ENCODE measurements around the gene RNF41. TPM values are rescaled to one million over a fixed set of nuclear protein-coding genes. Genes with fewer than 3 reads are reported as not detected.
A peak's percentile ranks its signal among the peaks of the same experiment; 100 is the strongest.

RNF41 gene
- polyA plus RNA-seq, 4 donors, result 11.4 to 31.2 (median 18.3) TPM

DNA sequence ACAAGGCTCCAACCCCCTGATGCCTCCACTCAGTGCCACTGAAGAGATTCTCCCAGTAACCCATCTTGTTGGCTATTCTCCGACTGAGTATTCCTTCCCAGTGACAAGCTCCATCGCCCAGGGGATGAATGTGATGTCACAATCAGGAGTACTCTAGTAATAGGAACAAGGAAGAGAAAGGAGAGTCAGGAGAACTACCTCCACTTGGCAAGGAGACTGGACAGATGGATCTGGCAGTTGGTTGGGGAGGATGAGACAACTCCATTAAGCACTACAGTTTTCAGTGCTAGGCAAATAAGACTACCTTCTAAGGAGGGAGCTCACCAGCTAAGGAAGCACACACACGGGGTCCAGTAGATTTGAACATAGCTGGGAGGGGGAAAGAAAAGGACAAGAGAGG, 5.3 kb downstream of the RNF41 start:
- no peak for DNase-seq
- Histone ChIP-seq H3K27me3 (ENCODE audit: control insufficient read depth in 3 of 3, insufficient read depth in 3 of 3, low read length in 3 of 3) (no peaks in the 10 kb centered on the region), H3K4me3 (ENCODE audit: low read depth in 1 of 3, low read length in 3 of 3) (no peak overlapping the region), H3K4me1 (ENCODE audit: control insufficient read depth in 3 of 3, insufficient read depth in 2 of 3, low read depth in 1 of 3, low read length in 2 of 3) (peaks cover 0 to 9% (median 3%) of the 10 kb centered on the region in 3 donors), H3K9me3 (ENCODE audit: control insufficient read depth in 2 of 2, insufficient read depth in 1 of 2, low read depth in 1 of 2, low read length in 1 of 2) (no peaks in the 10 kb centered on the region), H3K27ac (ENCODE audit: low read depth in 1 of 3, low read length in 2 of 3) (no peak overlapping the region), H3K36me3 (ENCODE audit: control insufficient read depth in 3 of 3, insufficient read depth in 2 of 3, low read depth in 1 of 3, low read length in 3 of 3) (peaks cover 6 to 57% (median 16%) of the 10 kb centered on the region in 3 donors)
- 88 to 93% (median 92%) methylated on average over 3 of the region's 3 CpGs for WGBS, 3 donors
- no peak for FAIRE-seq

DNA sequence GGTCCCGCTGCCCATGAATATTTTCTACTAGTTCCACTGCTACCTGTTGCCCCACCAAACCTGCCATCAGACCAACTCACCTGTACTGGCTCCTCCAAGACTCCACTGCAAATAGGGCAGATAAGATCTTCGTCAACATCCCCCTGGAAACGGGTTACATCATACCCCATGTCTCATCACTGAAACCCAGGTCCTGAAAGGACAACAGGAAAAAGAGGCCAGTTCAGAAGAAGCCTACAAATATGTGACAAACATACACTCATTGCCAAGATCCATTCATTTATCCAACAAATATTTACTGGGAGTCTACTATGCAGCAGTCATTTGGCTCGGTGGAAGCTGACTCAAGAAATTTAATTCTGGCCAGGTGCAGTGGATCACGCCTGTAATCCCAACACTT, 7.8 kb downstream of the RNF41 start:
- Histone ChIP-seq H3K27ac (ENCODE audit: low read depth in 1 of 3, low read length in 2 of 3) (no peak overlapping the region), H3K9me3 (ENCODE audit: control insufficient read depth in 2 of 2, insufficient read depth in 1 of 2, low read depth in 1 of 2, low read length in 1 of 2) (no peaks in the 10 kb centered on the region), H3K27me3 (ENCODE audit: control insufficient read depth in 3 of 3, insufficient read depth in 3 of 3, low read length in 3 of 3) (no peaks in the 10 kb centered on the region), H3K36me3 (ENCODE audit: control insufficient read depth in 3 of 3, insufficient read depth in 2 of 3, low read depth in 1 of 3, low read length in 3 of 3) (peaks cover 8 to 67% (median 22%) of the 10 kb centered on the region in 3 donors), H3K4me1 (ENCODE audit: control insufficient read depth in 3 of 3, insufficient read depth in 2 of 3, low read depth in 1 of 3, low read length in 2 of 3) (no peaks in the 10 kb centered on the region), H3K4me3 (ENCODE audit: low read depth in 1 of 3, low read length in 3 of 3) (no peak overlapping the region)
- 85 to 92% (median 89%) methylated on average over 5 of the region's 5 CpGs for WGBS, 3 donors
- no peak for DNase-seq
- no peak for FAIRE-seq

DNA sequence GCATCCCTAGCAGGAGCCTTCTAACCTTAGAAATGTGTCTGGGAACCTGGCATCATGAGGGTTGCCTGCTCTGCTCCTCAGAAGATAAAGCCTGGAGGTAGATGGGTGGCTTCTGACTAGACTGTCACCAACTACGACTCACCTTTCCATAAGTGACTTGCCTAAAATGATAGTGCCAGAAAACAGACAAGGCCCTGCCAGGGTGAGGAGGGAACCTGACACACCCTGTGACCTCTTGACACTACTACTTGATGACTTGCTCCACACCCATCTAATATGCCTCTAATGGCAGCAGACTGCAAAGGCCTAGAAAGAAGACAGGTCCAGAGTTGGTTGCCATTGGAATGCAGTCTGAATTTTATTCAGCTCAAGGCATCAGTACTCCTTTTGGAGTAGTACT, 9.4 kb downstream of the RNF41 start:
- DNase-seq (no peak), FAIRE-seq (no peak)
- 72 to 86% (median 80%) methylated on average over 1 of the region's 1 CpG for WGBS, 3 donors
- H3K27me3 ChIP-seq (ENCODE audit: control insufficient read depth in 3 of 3, insufficient read depth in 3 of 3, low read length in 3 of 3), result no peaks in the 10 kb centered on the region
- no peaks in the 10 kb centered on the region for H3K4me1 ChIP-seq (ENCODE audit: control insufficient read depth in 3 of 3, insufficient read depth in 2 of 3, low read depth in 1 of 3, low read length in 2 of 3)
- no peak overlapping the region for H3K4me3 ChIP-seq (ENCODE audit: low read depth in 1 of 3, low read length in 3 of 3)
- no peaks in the 10 kb centered on the region for H3K9me3 ChIP-seq (ENCODE audit: control insufficient read depth in 2 of 2, insufficient read depth in 1 of 2, low read depth in 1 of 2, low read length in 1 of 2)
- H3K27ac ChIP-seq (ENCODE audit: low read depth in 1 of 3, low read length in 2 of 3), result no peak overlapping the region
- peaks cover 8 to 74% (median 23%) of the 10 kb centered on the region in 3 donors for H3K36me3 ChIP-seq (ENCODE audit: control insufficient read depth in 3 of 3, insufficient read depth in 2 of 3, low read depth in 1 of 3, low read length in 3 of 3)

DNA sequence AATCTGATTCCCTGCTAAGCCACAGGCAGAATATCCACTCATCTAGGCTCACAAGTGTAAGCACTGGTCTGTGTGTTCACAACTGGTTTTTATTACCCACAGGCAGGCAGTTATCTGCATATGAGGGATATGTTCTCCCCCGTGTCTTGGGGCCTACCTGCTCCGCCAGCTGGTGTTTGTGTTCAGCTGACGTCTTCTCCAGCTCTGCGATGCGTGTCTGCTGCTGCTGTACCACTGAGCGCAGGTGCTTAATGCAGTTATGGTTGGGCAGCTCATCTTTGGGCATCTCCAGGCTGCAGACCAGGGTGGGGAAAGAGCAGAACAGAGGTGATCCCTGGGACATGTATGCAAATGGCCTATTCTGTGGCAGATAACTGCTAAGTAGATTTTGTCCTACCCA, 13.7 kb downstream of the RNF41 start:
- WGBS, 3 donors, result 84 to 86% (median 86%) methylated on average over 6 of the region's 6 CpGs
- H3K36me3 ChIP-seq (ENCODE audit: control insufficient read depth in 3 of 3, insufficient read depth in 2 of 3, low read depth in 1 of 3, low read length in 3 of 3), result peaks cover 8 to 56% (median 14%) of the 10 kb centered on the region in 3 donors
- DNase-seq (peak in 1 of 2 donors; percentile 31), FAIRE-seq (no peak)
- no peaks in the 10 kb centered on the region for H3K4me1 ChIP-seq (ENCODE audit: control insufficient read depth in 3 of 3, insufficient read depth in 2 of 3, low read depth in 1 of 3, low read length in 2 of 3)
- H3K27ac ChIP-seq (ENCODE audit: low read depth in 1 of 3, low read length in 2 of 3), result no peak overlapping the region
- H3K27me3 ChIP-seq (ENCODE audit: control insufficient read depth in 3 of 3, insufficient read depth in 3 of 3, low read length in 3 of 3), result no peaks in the 10 kb centered on the region
- H3K4me3 ChIP-seq (ENCODE audit: low read depth in 1 of 3, low read length in 3 of 3), result no peak overlapping the region
- H3K9me3 ChIP-seq (ENCODE audit: control insufficient read depth in 2 of 2, insufficient read depth in 1 of 2, low read depth in 1 of 2, low read length in 1 of 2), result no peaks in the 10 kb centered on the region

DNA sequence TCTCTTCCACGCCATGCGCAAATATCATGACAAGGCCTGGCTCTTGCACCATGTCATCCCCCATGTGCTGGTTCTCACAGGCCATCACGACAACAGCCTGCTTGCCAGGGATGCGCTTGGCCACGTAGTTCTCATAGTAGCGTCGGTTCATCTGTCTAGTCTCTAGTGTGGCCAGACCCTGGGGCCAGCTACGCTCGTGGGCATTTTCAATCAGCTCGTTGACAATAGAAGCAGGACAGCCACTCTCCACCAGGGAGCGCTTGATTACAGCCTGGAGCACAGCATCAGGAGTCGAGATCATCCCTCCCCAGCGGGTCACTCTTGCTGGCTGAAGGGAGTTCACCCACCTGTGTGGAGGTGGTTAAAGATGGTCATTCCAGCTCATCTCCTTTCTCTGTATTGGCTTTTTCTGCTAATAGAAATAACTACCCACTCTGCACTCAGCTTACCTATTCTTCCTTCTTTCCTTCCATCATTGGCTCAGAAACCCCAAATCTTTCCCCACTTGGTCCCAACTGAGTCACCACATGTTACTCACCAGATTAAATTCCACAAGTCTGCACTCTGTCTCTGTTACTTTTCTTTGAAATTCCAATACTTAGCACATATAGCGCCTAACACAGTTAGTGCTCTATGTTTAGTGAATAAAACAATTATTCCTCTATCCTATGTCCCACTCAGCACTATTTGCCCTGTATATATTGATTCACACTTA, 15.1 kb downstream of the RNF41 start:
- H3K27ac ChIP-seq (ENCODE audit: low read depth in 1 of 3, low read length in 2 of 3), result no peak overlapping the region
- peak; percentile 72 to 75 for DNase-seq
- WGBS, 3 donors, result 54 to 60% (median 59%) methylated on average over 14 of the region's 14 CpGs
- FAIRE-seq, result no peak
- H3K9me3 ChIP-seq (ENCODE audit: control insufficient read depth in 2 of 2, insufficient read depth in 1 of 2, low read depth in 1 of 2, low read length in 1 of 2), result no peaks in the 10 kb centered on the region
- peaks cover 2 to 44% (median 10%) of the 10 kb centered on the region in 3 donors for H3K36me3 ChIP-seq (ENCODE audit: control insufficient read depth in 3 of 3, insufficient read depth in 2 of 3, low read depth in 1 of 3, low read length in 3 of 3)
- H3K27me3 ChIP-seq (ENCODE audit: control insufficient read depth in 3 of 3, insufficient read depth in 3 of 3, low read length in 3 of 3), result no peaks in the 10 kb centered on the region
- no peak overlapping the region for H3K4me3 ChIP-seq (ENCODE audit: low read depth in 1 of 3, low read length in 3 of 3)
- peaks cover 0 to 6% (median 0%) of the 10 kb centered on the region in 3 donors for H3K4me1 ChIP-seq (ENCODE audit: control insufficient read depth in 3 of 3, insufficient read depth in 2 of 3, low read depth in 1 of 3, low read length in 2 of 3)

DNA sequence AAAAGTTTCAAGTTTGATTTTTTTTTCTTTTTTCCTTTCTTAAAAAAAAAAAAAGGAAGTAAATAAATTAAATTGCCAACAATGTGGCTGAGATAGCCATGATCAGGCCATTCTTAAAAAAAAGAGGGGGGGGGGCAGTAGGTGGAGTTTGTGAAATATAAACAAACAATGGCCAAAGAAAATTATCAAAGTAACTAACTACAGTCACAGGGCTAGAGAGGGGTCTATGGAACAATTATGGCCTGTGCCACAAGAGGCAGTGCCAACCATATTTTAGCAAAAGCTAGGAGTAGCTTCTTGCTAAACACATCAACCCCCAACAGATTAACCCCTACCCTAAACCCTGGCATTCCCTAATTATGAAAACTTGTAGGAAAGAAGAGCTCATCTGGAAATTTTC, 16.3 kb downstream of the RNF41 start:
- no peak for DNase-seq
- Histone ChIP-seq H3K4me1 (ENCODE audit: control insufficient read depth in 3 of 3, insufficient read depth in 2 of 3, low read depth in 1 of 3, low read length in 2 of 3) (peaks cover 0 to 6% (median 0%) of the 10 kb centered on the region in 3 donors), H3K27me3 (ENCODE audit: control insufficient read depth in 3 of 3, insufficient read depth in 3 of 3, low read length in 3 of 3) (no peaks in the 10 kb centered on the region), H3K27ac (ENCODE audit: low read depth in 1 of 3, low read length in 2 of 3) (no peak overlapping the region), H3K36me3 (ENCODE audit: control insufficient read depth in 3 of 3, insufficient read depth in 2 of 3, low read depth in 1 of 3, low read length in 3 of 3) (peaks cover 0 to 37% (median 10%) of the 10 kb centered on the region in 3 donors), H3K4me3 (ENCODE audit: low read depth in 1 of 3, low read length in 3 of 3) (no peak overlapping the region), H3K9me3 (ENCODE audit: control insufficient read depth in 2 of 2, insufficient read depth in 1 of 2, low read depth in 1 of 2, low read length in 1 of 2) (no peaks in the 10 kb centered on the region)
- no peak for FAIRE-seq

DNA sequence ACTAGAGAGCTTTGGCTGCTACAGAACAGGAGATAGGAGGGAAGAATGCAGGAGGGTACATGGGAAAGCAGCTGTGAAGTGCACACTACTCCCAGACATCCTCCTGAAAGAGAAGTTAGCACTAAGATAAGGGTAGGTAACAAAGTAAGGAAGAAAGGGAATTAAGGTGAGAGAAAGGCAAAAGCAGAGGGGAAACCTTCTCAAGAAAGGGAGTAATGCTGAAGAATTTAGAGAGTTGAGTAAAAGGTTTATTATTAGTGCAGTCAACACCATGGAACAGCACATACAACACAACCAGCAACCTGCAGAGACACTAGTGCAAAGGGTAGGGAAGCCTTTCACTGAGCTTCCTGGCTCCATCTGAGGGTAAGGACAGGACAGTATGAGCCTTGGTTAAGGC, 17.4 kb downstream of the RNF41 start:
- no peak overlapping the region for H3K27ac ChIP-seq (ENCODE audit: low read depth in 1 of 3, low read length in 2 of 3)
- H3K36me3 ChIP-seq (ENCODE audit: control insufficient read depth in 3 of 3, insufficient read depth in 2 of 3, low read depth in 1 of 3, low read length in 3 of 3), result peaks cover 0 to 31% (median 5%) of the 10 kb centered on the region in 3 donors
- peaks cover 0 to 6% (median 0%) of the 10 kb centered on the region in 3 donors for H3K4me1 ChIP-seq (ENCODE audit: control insufficient read depth in 3 of 3, insufficient read depth in 2 of 3, low read depth in 1 of 3, low read length in 2 of 3)
- FAIRE-seq (no peak), DNase-seq (no peak)
- no peaks in the 10 kb centered on the region for H3K27me3 ChIP-seq (ENCODE audit: control insufficient read depth in 3 of 3, insufficient read depth in 3 of 3, low read length in 3 of 3)
- no peak overlapping the region for H3K4me3 ChIP-seq (ENCODE audit: low read depth in 1 of 3, low read length in 3 of 3)
- H3K9me3 ChIP-seq (ENCODE audit: control insufficient read depth in 2 of 2, insufficient read depth in 1 of 2, low read depth in 1 of 2, low read length in 1 of 2), result no peaks in the 10 kb centered on the region

DNA sequence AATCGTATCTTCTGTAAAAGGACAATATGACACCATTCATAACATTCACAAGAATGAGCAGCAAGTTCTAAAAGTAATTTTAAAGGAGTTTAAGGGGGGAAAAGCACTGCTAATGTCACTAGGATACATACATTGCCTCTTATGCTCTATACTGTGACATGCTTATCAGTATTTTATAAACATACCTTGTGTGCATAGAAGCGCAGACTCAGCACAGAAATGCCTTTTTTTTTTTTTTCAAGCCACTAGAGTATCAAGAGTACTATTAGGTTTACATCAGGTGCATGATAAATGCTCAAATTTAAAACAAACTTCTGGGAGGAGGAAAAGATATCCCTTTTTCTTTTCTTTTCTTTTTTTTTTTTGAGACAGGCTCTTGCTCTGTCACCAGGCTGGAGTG, 18.9 kb downstream of the RNF41 start:
- DNase-seq, result no peak
- WGBS, 3 donors, result 56 to 71% (median 66%) methylated on average over 2 of the region's 2 CpGs
- no peaks in the 10 kb centered on the region for H3K27me3 ChIP-seq (ENCODE audit: control insufficient read depth in 3 of 3, insufficient read depth in 3 of 3, low read length in 3 of 3)

DNA sequence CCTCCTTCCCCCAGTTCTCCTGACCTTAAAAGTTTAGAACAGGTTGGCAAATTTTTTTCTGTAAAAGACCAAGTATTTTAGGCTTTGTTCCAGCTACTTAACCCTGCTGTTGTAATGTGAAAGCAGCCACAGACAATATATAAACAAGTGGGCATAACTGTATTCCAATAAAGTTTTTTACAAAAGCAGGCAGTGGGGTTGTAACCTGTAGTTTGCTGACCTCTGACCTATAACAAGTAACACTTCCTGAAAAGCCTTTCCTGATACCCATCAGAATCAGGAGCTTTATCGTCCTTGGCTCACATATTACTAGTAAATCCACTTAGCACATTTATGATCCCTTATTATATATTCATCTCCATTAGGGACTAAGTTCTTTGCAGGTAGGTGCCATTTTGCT, 19.4 kb downstream of the RNF41 start:
- H3K27ac ChIP-seq (ENCODE audit: low read depth in 1 of 3, low read length in 2 of 3), result peak overlapping the region in 1 of 3 donors; percentile 17
- peaks cover 0 to 6% (median 0%) of the 10 kb centered on the region in 3 donors for H3K4me1 ChIP-seq (ENCODE audit: control insufficient read depth in 3 of 3, insufficient read depth in 2 of 3, low read depth in 1 of 3, low read length in 2 of 3)
- FAIRE-seq (no peak), DNase-seq (peak; percentile 19 to 42)
- H3K9me3 ChIP-seq (ENCODE audit: control insufficient read depth in 2 of 2, insufficient read depth in 1 of 2, low read depth in 1 of 2, low read length in 1 of 2), result no peaks in the 10 kb centered on the region
- peaks cover 0 to 17% (median 4%) of the 10 kb centered on the region in 3 donors for H3K36me3 ChIP-seq (ENCODE audit: control insufficient read depth in 3 of 3, insufficient read depth in 2 of 3, low read depth in 1 of 3, low read length in 3 of 3)
- H3K4me3 ChIP-seq (ENCODE audit: low read depth in 1 of 3, low read length in 3 of 3), result no peak overlapping the region
- 8 to 35% (median 29%) methylated on average over 1 of the region's 1 CpG for WGBS, 3 donors
- no peaks in the 10 kb centered on the region for H3K27me3 ChIP-seq (ENCODE audit: control insufficient read depth in 3 of 3, insufficient read depth in 3 of 3, low read length in 3 of 3)

More for the DNA sequence above, 18.9 kb downstream of the RNF41 start:
- Histone ChIP-seq H3K4me3 (ENCODE audit: low read depth in 1 of 3, low read length in 3 of 3) (no peak overlapping the region), H3K27ac (ENCODE audit: low read depth in 1 of 3, low read length in 2 of 3) (peak overlapping the region in 1 of 3 donors; percentile 17), H3K4me1 (ENCODE audit: control insufficient read depth in 3 of 3, insufficient read depth in 2 of 3, low read depth in 1 of 3, low read length in 2 of 3) (peaks cover 0 to 6% (median 0%) of the 10 kb centered on the region in 3 donors), H3K9me3 (ENCODE audit: control insufficient read depth in 2 of 2, insufficient read depth in 1 of 2, low read depth in 1 of 2, low read length in 1 of 2) (no peaks in the 10 kb centered on the region), H3K36me3 (ENCODE audit: control insufficient read depth in 3 of 3, insufficient read depth in 2 of 3, low read depth in 1 of 3, low read length in 3 of 3) (peaks cover 0 to 20% (median 5%) of the 10 kb centered on the region in 3 donors)
- FAIRE-seq, result no peak
